Sciatic nerve (tissue), 2 donors: Measurements from ENCODE around the gene HOXC6. TPM values are rescaled to one million over a fixed set of nuclear protein-coding genes. Genes with fewer than 3 reads are reported as not detected.
A peak's percentile ranks its signal among the peaks of the same experiment; 100 is the strongest.

Experiments used
- ATAC-seq: fragments of 200-7000 bp; cut with Tn5 transposase; one replicate; pipeline ENCODE4 v1.9.1; 2020; ENCODE audit warnings: mild to moderate bottlenecking, moderate library complexity
- DNase-seq: peaks from one replicate; pipeline ENCODE4 v3.0.0-alpha.2; 2020; ENCODE audit warnings: low spot score
- intact Hi-C: fragments of 100-400 bp; cut with DNase I; formaldehyde crosslinking; loops from one replicate; pipeline ENCODE4 v1.14.2; 2022
- total RNA-seq: library from RNA; stranded (reverse); fragmentation: NEBNext Ultra II Directional; extraction: Animal tissue kit (Norgen Biotek cat#: 25700); gene quantifications from one replicate; pipeline ENCODE4 v1.2.1, GENCODE V29; 2021
- donor health status: DM: no; HTN: no; CAD: no.
- donor health status: DM: no; HTN: no; CAD: no.

The HOXC6 gene
- total RNA-seq, 1 donor from 2014 or later = 35.3 TPM

GRCh38 chr12:53999559-54000115 is 28.6 kb upstream of the HOXC6 start:
- ATAC-seq = peak; percentile 47
- intact Hi-C loops = no loop called here

GRCh38 chr12:54000116-54001114 is 27.8 kb upstream of the HOXC6 start, which contains the start of gene HOXC9:
TSS of gene HOXC9 (plus strand) at chr12:54000161. CDS start at chr12:54000189, 28 bp downstream.
- DNase-seq (no peak), ATAC-seq (peak; percentile 24)
- intact Hi-C loops = no loop called here

More at GRCh38 chr12:53999559-54000115, 28.6 kb upstream of the HOXC6 start:
- DNase-seq = peak; percentile 88

- DNase-seq (no peak), ATAC-seq (no peak)
- intact Hi-C loops = no loop called here
Measured at GRCh38 chr12:54001283-54002187, 26.7 kb upstream of the HOXC6 start.

DNA sequence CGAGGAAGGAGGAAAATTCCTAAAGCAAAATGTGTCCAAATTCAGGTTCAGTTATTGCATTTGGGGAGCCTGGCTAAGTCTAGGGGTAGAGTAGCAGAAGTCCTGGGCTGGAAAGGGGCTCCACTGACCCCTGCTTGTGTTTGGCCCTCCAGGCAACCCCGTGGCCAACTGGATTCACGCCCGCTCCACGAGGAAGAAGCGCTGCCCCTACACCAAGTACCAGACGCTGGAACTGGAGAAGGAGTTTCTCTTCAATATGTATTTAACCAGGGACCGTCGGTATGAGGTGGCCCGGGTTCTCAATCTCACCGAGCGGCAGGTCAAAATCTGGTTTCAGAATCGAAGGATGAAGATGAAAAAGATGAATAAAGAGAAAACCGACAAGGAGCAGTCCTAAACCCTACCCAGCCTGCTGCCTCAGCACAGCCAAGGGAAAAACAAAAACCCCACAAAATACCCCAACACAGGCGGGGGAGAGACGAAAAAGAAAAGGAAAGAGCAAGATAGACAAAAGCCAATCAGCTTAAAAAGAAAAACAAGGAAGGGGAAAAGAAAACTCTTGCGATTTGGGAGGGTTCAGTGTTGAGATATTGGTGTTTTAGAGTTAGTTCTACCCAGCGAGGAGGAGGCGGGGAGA is 25.8 kb upstream of the HOXC6 start:
- intact Hi-C loops = no loop called here
- no peak for DNase-seq
- ATAC-seq = no peak

GRCh38 chr12:54002915-54003389 is 25.3 kb upstream of the HOXC6 start:
- DNase-seq = no peak
- intact Hi-C loops = no loop called here
- ATAC-seq = no peak

DNA sequence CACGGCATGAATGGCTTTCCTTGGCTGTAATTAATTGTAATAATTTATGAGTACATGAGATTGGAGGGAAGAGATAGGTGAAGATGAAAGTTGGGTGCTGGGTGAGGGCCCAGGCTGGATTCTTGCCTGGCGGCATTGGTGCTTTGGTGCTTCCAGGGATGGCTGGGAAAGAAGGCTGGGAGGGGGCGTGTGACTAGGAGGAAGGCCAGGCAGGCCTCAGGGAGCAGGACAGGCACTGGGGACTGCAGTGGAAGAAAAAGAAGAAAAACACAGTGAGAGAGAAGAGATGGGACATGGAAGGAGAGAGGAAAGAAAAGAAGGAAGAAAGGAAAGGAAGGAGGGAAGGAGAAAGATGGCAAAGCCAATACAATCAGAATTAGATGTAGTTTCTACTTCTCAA is 24.6 kb upstream of the HOXC6 start:
- intact Hi-C loops = no loop called here
- no peak for ATAC-seq
- DNase-seq = no peak

DNA sequence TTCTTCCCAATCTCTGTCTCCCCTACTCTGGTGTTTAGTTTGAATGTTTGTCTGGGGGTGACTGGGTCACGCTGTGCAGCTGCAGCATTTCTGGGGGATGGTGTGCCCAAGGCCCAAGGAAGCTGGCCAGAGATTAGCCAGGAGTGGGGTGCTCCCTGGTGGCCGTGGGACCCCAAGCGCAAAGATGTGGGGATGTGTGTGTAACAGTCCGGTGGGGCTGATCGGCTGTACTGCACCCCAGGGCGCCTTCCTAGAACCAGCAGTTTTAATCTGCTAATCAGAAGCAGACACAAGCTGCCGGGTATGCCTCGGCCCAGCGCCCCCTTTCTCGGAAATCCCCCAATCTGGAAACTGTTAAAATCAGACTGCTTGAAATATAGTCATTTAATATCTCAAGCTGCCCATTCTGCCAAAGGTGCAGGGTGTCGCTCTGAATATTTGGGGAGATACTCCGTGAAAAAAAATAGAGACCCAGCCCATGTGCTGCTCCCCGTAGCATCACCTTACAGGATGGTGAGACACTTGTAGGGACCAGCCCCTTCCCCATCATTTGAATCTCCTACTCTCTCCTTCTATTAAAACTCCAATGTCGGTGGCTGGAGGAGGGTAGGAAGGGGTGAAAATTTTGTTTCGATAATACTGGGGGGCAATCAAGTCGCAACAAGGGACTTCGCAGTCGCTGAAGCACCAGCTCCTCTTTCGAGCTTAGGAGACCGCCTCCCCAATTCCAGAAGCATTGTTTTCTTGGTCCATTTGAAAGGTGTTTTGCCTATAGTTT is 24.0 kb upstream of the HOXC6 start:
- intact Hi-C loops = no loop called here
- ATAC-seq (no peak), DNase-seq (no peak)

GRCh38 chr12:54004841-54005530 is 23.3 kb upstream of the HOXC6 start:
- peak; percentile 68 for ATAC-seq
- no peak for DNase-seq
- intact Hi-C loops = loop anchor here (5.0 kb wide), 1 partner anchor 197 kb away; no protein-coding TSS in a partner anchor

- DNase-seq (no peak), ATAC-seq (peak; percentile 37)
- intact Hi-C loops = loop anchor here (5.0 kb wide), 1 partner anchor 197 kb away; no protein-coding TSS in a partner anchor
Measured at GRCh38 chr12:54005531-54005852, 22.7 kb upstream of the HOXC6 start.

DNA sequence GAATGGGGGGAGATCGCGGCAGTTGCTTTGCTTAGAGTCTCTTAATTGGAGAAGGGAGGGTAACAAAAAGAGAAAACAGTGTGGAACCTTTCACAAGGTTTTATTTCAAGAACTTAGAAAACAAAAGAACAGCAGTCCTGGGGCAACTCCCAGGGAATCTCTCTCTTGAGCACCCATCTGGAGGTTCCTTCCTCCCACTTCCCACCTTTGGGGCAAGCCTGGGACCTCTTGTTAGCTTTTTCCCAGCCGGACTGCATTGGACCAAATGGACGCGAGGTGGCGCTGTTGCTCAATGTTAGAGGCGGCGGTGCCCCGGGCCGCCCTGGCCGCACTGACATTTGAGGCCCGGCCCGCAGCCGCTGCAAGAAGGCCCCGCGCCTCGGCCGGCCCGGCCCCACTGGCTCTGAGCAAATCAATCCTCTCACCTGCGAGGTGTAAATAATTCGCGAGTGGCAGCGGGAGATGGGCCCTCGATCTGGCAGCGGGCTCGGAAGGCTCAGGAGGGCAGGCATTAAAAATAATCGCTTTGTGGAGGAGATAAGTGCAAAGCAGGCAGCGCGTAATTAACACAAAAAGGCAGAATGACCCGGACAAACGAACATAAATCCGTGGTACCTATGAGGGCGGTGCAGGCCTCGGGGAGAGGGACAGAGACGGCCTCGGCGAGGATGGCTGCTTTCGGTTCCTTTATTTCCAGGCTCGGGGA is 22.2 kb upstream of the HOXC6 start:
- DNase-seq = peak; percentile 96
- ATAC-seq = peak; percentile 82
- intact Hi-C loops = loop anchor here (5.0 kb wide), 1 partner anchor 196 kb away; no protein-coding TSS in a partner anchor

GRCh38 chr12:54006559-54007220 is 21.6 kb upstream of the HOXC6 start:
- intact Hi-C loops = loop anchor here (5.0 kb wide), 1 partner anchor 196 kb away; no protein-coding TSS in a partner anchor
- ATAC-seq (peak; percentile 7), DNase-seq (no peak)

GRCh38 chr12:54007538-54008259 is 20.5 kb upstream of the HOXC6 start:
- DNase-seq (no peak), ATAC-seq (no peak)
- intact Hi-C loops = loop anchor here (5.0 kb wide), 1 partner anchor 195 kb away; no protein-coding TSS in a partner anchor

DNA sequence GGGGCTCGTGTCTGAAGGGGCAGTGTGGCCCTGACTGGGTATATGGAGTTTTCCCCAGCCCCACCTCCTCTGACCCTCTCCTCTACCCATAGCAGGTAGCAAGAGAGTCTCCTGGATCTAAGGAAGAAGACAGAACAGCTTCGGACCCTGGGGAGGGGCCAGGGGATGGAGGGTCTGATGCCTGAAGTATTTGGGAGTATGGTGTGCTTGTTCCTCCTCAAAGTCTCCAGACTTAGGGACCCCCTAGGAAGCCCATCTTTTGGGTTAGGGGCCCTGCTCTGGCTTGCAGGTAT is 20.0 kb upstream of the HOXC6 start:
- no peak for DNase-seq
- intact Hi-C loops = loop anchor here (5.0 kb wide), 1 partner anchor 194 kb away; no protein-coding TSS in a partner anchor
- no peak for ATAC-seq

GRCh38 chr12:54009171-54010052 is 18.8 kb upstream of the HOXC6 start:
- peak; percentile 21 for ATAC-seq
- intact Hi-C loops = loop anchor here (5.0 kb wide), 1 partner anchor 193 kb away; no protein-coding TSS in a partner anchor
- no peak for DNase-seq
